DMS79 treated with DMSO at 0.1 percent for 48 hours (cell line): Measurements from ENCODE around the gene SLC6A20.
A peak's percentile ranks its signal among the peaks of the same experiment; 100 is the strongest.

ENCODE experiments used
- DNase-seq: peaks from one replicate; lab custom pipeline; 2025; lab: John Stamatoyannopoulos, UW

SLC6A20 gene, protein sequence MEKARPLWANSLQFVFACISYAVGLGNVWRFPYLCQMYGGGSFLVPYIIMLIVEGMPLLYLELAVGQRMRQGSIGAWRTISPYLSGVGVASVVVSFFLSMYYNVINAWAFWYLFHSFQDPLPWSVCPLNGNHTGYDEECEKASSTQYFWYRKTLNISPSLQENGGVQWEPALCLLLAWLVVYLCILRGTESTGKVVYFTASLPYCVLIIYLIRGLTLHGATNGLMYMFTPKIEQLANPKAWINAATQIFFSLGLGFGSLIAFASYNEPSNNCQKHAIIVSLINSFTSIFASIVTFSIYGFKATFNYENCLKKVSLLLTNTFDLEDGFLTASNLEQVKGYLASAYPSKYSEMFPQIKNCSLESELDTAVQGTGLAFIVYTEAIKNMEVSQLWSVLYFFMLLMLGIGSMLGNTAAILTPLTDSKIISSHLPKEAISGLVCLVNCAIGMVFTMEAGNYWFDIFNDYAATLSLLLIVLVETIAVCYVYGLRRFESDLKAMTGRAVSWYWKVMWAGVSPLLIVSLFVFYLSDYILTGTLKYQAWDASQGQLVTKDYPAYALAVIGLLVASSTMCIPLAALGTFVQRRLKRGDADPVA

DNA sequence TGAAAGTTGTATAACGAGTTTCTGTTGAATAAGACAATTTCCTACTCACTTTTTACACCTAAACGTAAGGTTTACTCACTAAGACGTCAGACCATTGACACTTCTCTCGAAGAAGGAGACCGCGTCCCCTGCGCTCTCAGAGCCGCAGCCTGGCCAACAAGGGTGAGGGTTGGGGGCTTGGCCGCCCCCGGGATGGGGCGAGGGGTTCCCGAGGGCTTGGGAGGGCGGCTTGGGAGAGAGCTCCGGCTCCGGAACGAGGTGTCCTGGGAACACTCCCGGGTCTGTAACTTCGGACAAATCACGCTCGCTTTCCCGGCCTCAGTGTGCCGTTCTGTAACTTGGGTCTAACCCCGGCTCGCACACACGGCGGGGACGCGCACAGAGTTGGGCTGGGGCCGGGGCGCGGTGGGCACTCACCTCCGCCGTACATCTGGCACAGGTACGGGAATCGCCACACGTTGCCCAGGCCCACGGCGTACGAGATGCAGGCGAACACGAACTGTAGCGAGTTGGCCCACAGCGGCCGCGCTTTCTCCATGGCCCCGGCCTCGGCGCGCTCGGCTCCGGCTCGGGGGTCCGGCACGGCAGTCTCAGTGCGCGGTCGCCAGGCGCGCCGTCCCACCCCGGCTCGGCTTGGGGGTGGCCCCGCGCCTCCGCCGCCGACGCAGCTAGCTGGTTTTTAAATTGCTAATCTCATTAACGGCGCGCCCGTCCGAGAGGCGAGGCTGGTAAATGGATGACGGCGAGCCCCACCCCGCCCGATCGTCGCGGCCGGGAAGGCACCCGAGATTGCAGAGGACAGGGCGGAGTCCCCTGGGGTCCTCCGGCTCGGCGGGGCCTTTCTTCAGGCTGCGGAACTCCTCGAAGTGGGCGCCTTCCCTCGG lies at the start of gene SLC6A20:
Gene SLC6A20 (minus strand): TSS at position 655 of the 884 bp plus-strand sequence. CDS start 117 bp downstream, at position 538.
- no peak for DNase-seq

DNA sequence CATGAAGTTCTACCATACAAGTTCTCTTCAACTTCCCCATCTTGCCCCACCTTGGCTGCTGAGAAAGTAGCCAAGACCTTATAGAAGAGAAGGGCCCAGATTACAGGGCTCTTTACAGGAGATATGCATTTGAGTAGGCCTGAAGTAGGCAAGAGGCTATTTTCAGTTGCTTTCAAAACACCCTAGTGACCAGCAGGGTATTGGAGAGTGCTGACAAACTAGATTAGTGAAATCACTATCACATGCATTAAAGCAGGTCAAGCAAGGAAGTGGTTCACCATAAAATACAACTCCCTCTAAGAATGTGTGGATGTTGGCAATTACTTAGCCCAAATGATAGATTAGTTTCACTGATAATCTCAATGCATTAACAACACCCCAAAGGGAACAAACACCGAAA lies 48.3 kb upstream of the SLC6A20 start:
- no peak for DNase-seq

DNA sequence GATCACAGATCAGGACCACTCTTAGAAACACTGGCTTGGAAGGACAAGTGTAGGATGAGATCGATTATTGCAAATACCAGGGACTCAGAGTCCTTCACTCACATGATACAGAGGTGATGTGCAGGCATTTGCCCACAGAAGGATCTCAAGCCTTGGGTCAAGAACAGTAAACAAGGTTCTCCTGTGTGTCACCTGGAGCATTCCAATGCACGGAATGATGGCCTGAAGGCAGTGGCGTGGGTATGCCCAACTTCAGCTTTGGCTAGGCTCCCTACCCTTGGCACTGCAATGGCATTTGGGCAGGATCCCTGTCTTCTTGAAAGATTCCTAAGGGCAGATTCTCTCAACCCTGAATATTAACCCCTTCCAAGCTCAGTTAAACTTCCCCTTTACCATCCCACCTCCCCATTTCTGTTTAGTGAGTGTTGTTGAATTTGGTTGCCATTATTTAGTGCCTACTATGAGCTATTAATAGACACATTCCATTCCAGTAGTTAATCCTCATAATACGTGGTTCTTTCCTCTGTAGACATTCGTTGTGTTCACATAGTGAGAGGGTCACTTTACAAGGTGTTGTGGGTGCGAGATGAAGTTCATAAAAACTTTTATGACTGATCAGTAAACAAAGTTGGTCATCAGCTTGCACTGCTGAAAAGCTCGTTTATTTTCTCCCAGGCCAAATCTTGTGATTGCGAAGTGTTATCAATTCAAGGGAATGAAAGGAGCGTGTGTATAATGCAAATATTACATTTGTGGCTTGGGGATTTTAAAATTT lies 46.7 kb upstream of the SLC6A20 start:
- no peak for DNase-seq

DNA sequence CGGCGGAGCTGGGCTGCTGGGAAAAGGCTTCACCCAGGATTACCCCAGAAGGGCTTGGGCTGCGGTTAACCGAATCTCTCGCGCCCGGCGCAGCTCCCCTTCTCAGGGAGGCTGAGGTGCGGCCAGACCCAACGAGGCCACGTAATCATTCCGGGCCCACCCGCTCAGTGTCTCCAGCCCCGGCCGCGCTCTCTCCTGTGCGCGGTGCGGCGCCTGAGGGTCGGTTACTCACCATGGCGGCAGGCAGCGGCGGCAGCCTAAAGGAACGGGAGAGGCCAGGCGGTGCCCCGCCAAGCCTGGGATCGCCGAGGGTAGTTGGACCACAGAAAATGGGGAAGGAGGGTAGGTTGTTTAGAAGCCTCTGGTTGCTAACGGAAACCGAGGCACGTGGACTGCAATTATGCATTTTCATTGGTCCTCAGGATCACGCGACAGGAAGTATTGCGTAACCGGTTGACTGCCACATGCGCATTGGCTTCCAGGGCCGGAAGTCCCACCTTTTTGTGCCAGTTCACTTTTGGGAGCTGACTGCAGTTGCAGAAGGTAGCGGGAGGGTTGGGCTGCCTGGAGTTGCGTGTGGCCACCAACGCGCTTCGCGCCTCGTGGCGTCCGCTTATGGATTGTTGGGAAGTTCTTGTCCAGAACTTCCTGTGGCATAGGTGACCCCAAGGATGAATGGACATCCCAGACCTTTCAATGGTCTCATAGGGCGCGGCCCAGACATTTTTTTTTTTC lies 45.6 kb upstream of the SLC6A20 start, which contains the start of gene LZTFL1:
Gene LZTFL1 (minus strand): TSS at position 363 of the 735 bp plus-strand sequence. CDS start 128 bp downstream, at position 235.
- DNase-seq = peak; percentile 77

DNA sequence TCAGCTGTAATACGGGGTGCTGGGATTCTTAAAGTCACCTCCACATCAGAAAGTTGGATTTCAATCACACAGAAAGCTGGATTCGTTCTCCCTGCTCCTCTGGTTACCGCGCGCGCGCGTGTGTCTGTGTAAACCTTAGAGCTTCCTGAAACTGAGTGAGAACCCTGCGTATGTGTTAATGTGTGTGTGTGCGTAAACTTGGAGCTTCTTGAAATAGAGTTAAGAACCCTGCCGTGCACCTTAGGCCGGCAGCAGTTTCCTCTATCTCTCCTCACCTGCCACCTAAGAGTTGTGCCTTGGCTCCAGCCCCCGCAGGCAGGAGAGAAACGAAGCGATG lies 45.1 kb upstream of the SLC6A20 start:
- no peak for DNase-seq

DNA sequence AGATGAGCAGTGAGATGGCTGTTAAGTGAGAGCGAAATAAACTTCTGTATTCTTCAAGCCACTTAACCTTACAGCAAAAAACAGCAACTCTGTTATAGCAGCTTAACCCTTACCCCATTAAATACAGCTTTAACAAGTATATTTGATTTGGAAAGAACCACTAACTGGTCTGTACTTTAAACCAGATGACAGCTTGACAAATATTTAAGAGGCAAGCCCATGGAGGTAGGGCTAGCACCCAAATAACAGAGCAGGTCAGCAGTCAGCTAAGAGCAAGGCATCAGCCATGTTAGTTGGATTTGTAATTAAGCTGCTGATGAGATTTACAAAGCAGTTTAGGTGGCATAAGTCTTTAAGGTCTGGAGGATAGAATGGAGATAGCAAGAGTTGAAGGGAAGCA lies 42.1 kb upstream of the SLC6A20 start:
- DNase-seq = no peak

DNA sequence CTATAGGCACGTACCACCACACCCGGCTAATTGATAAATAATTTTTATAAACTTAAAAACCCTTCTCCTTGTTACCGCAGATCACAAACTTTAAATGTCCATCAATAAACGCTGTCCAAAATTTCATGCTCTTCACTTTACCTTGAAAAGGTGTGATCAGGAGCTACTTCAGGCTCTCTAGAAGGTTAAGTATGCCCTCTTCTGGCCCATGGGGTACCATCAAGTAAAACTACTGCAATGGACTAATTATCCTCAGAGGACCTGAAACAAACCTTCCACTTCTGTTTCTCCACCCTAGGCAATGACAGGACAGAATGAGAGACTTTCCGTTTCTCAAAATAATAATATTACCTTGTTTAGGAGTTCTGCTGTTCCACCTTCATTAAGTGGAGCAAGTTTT lies 36.4 kb upstream of the SLC6A20 start:
- peak; percentile 4 for DNase-seq

DNA sequence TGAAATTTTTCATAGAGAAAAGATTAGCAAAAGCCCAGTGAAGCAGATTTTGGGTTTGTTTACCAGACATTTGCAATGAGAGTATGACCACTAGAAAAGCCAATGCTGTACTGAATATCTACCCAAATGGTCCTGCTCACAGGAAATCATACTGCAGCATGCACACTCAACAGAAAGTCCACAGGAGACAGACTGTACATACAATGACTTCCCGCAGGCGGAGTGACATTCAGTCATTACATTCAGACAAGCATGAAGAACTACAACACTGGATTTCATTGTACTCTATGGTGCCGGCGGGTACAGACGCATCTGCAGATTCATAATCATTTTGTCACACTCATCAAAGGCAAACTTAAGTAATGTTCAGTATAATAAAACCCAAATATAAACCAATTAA lies 33.8 kb upstream of the SLC6A20 start:
- DNase-seq = no peak

DNA sequence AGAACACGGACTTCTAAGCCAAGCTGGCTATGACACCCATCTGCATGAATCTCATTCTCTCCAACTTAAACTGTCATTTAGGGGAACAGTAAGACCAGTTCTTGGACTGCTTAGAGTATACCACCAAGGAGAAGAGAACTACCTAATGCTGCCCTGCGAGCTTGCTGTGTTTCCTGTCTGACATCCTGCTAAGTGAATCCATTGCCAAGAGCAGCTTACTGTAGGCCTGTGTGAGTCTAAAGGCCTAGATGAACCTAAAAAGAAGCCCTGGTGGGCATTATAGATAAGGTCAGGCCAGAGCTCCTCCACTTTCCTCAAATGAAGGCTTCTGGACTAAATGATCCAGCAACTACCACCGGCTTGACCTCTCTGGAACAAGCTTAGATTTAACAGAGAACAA lies 30.6 kb upstream of the SLC6A20 start:
- DNase-seq = no peak

DNA sequence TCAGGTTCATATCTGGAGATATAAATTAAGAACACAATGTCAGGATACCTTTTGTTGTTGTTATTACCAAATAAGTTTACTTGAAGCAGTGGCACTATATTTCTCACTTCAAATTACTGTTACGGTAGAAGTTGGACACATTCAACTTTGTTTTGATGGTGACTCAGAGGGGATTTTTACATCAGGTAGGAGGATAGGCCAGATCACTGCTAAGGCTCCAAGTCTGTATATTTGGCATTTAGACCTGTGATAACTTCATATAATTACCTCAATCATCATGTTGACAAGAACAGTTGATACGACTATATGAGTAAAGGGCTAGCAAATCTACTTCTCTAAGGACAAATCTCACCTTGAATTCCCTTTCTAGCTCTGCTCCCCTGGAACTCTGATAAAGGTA lies 30.0 kb upstream of the SLC6A20 start:
- DNase-seq = no peak

DNA sequence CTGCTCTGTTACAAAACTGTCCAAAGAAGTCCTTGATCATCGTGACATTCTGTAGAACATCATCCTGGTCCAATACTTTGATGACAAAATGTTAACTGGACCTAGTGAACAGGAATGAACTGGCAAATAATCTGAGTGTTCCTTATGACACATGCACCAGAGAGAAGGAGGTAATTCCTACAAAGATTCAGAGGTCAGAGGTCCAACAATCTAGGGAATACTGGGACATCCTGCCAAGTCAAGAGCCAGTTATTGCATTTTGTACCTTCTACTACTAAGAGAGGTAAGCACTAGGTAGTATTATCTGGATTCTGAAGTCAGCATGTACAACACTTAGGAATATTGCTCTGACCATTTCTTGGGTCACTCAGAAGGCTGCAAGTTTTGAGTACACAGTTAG lies 24.8 kb upstream of the SLC6A20 start:
- no peak for DNase-seq

DNA sequence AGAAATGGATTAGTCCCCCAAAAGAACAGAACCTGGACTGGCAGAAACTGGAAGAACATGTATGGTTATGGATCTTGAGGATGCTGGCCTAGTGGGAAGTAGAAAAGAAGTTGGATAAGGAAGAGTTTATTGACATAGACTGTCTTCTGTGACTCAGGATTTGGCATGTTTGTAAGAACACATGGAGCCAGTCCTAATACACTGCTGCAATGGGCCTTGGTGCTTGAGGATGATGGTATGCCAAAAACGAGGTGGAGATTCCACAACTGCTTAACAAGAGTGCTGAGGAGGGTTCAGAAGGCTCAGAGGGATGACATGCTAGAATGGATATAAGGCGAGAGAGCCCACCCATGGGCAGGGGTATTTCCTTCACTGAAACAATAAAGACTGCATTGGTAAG lies 23.2 kb upstream of the SLC6A20 start:
- DNase-seq = no peak

DNA sequence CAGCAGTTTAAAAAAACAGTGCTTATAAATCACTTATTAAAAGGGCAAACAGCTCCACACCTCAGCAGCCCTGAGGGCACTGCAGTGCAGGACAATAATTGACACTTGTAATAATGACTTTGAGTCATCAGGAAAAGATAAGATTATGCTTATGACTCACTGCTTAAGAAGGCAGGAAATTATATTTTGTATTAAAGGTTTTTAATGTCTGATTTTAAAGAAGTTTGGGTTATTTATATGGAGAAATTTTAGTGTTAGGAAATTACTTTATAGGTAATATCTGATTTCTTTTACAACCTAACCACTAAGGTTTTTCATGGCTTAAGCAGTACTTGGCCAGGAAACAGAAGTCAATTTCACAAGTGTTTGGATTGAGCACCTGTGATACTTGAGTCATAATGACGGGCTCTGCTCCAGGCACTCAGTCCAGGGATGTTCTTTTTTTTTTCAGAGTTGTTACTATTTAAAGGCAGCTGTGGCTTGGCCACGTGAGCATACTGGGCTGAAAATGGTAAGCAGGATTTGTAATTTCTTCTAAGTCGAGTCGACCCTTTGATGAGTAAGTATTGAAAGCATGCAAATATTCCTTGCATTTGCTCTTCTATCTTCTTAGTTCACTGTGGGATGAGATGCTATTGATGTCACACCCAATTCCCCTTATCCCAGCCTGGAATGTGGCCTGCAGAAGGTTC lies 21.6 kb upstream of the SLC6A20 start:
- DNase-seq = peak; percentile 91

DNA sequence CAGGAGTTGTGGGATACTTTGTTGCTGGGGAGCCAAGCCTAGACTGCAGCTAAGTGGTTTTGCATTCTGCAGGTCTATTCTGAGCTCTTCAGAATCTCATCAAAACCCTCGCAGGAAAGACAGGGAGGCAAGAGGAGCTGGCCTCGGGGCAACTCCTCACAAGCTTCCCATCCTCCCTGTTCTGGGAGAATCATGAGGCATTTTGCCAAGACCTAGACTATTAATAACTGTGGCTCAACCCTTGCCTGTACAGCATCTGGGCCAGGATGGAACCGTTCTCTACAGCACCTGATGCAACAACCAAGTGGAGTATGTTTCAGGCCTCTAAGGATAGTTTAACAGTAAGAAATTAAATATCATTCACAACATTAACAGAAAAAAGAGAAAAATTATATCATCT lies 20.2 kb upstream of the SLC6A20 start:
- DNase-seq = peak; percentile 4

DNA sequence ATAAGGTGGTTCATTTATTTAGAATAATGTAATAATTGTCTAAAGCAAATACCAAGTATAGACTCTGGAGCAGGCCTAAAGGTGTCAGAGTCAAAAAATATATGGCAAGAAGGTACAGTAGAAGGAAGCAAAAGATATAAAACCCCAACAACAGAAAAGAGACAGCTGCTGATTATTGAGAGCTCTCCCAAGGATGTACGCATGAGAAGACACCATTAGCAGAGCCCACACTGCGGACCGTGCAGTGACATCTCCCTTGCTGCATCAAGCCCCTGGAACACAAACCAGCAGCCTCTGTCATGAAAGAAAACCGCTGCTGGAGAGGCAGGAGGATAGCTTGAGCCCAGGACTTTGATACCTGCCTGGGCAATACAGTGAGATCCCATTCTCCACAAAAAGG lies 18.0 kb upstream of the SLC6A20 start:
- no peak for DNase-seq

DNA sequence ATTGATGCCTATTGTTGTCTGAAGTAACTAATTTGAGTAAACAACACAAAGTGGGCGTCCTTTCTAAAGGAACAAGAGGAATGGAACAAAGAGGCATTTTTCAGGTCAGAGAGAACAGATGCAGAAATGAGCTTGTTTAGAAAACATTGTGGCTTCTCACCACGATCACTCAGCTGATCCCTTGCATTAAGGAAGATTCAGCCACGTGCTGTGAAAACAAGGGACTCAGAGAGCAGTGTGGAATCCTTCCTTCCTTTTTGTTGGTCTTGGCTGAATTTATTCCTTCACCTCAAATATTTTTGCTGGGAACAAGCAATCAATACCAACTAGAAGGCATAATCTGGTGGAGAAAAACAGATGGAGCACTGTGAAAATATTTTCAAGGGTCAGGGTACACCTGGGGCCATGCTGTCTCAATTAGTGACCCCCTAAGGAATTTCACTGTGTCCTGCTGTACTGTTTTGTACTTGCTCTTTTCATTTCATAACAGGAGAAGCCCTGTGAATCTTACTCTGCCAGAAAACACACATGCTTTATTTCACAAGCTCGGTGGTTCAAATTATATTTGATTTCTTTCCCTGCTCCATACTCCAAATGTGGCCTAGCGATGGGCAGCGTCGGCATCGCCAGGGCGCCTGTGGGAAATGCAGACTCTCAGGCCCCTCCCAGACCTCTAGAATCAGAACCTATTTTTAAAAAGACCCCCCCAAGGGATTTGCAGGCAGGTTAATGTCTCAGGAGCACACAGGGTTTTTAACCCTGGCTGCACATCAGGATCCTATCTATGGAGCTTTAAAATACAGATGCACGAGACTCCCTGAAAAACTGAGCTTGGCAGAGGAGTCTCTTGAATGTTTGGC lies 11.6 kb upstream of the SLC6A20 start:
- no peak for DNase-seq

DNA sequence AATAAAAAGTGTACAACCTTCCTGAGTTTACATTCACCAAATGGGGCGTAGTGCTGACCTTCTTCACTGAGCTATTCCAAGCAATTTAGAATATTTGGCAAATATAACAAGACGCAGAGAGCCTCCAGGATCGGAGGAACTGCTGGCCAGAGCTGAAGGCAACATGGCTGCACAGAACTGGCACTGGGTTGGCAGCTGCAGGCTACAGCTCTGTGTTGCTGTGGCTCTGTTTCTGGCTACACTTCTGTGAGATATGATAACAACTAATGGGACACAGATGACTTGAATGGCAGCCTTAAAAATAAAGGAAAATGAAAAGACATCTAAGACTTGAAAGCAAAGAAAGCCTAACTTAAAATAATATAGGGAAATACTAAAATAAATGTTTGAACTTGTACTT lies 10.8 kb upstream of the SLC6A20 start:
- no peak for DNase-seq

DNA sequence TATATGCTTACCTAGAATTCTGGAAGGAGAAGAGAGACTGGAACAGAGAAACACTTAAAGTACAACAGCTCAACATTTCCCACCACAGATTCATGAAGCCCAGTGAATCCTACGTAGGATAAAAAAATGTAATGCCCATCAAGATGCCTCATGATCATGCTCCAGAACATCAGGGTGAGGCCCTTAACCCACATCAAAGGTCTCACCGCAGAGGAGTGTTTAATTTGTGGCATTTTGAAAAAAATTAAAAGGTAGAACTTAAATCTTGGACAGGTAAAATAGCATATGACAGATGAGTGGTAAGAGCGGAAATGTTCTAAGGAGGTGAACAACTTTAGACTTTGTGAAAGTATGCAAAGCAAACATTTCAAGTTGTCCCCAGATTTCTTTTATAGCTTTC lies 9.7 kb upstream of the SLC6A20 start:
- DNase-seq = no peak

DNA sequence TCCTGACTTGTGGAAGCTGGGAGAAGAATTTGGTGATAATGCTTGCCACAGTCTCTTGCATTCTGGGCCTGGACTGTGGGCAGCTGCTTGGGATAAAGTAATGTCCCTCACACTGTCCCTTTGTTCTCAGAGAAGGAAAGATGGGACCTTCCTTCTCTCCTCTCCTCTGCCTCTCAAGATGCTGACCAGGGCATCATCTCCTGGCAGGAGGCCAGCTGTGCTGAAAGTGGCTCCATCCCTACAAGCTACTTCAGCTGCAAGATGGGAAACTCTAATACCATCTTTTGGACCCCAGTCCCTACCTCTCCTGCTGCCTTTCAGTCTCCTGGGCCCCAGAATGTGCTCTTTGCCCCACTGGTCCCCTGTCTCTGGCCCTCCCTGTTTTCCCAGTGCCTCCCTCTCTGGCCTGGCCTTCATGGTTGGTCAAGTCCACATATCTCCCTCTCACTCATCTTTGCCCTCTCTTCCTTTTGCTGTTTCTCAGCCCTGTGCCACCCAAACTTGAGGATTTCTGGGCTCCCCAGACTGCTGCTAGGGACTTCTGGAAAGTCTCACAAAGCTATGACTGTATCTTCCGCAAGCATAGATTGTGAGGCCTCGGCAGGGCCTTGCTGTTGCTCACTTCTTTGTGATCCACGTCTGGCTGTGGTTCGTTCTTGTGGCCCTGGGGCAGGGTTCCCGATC lies 7.1 kb upstream of the SLC6A20 start:
- no peak for DNase-seq
